HepG2 (cell line): ENCODE results near the gene GP2. TPM values are rescaled to one million over a fixed set of nuclear protein-coding genes. Genes with fewer than 3 reads are reported as not detected.

ENCODE experiments used
- ATAC-seq: fragments of 200-7000 bp; cut with Tn5 transposase; 3 replicates; pipeline ENCODE4 v1.9.1; 2020; ENCODE audit warnings: mild to moderate bottlenecking, moderate library complexity
- BruUV-seq: library from RNA; stranded (reverse); fragments of 400-500 nt; replicated peaks from 2 replicates; lab custom pipeline; 2021; lab: Mats Ljungman, UMichigan
- CTCF ChIA-PET: fragments of 300-600 bp; formaldehyde crosslinking; extraction: SDS; loops from one replicate; lab custom pipeline; 2021; ENCODE audit warnings: low total read pairs, inconsistent platforms, low intra/inter-chr PET ratio; lab: Yijun Ruan, JAX
- POLR2A ChIA-PET: fragments of 350-600 bp; sonication (Branson Sonifier 250); formaldehyde crosslinking; loops from one replicate; lab custom pipeline; 2020; ENCODE audit warnings: antibody characterized with exemption, inconsistent platforms; lab: Yijun Ruan, JAX
- DNase-seq: peaks from one replicate; pipeline ENCODE4 v3.0.0-alpha.2; 2015; ENCODE audit warnings: low spot score
- FAIRE-seq: peaks from 3 replicates; lab custom pipeline; 2011; peaks lifted over from hg19 to GRCh38; lab: Jason Lieb, UNC
- H2AFZ ChIP-seq: one replicate; pipeline ENCODE4 v1.6.1; 2011; ENCODE audit warnings: low read length, inconsistent platforms
- H3K27ac ChIP-seq: fragments of 300-600 bp; 3 replicates; pipeline ENCODE4 v1.8.0; 2011; ENCODE audit warnings: mixed run types, mild to moderate bottlenecking, mixed read lengths, low read length, inconsistent platforms; ENCODE audit not compliant: insufficient read depth; ENCODE audit errors: extremely low read length
- H3K27me3 ChIP-seq, 2 experiments: fragments of 200-600 bp in 1 of 2; 2 replicates in 1 of 2; 3 replicates in 1 of 2; pipeline versions ENCODE4 v1.6.0 to v1.8.0; 2011; ENCODE audit warnings: low read length in 2 of 2, mild to moderate bottlenecking in 2 of 2, moderate library complexity in 2 of 2, inconsistent platforms in 1 of 2; ENCODE audit not compliant: insufficient read depth in 2 of 2, control insufficient read depth in 1 of 2
- H3K36me3 ChIP-seq, 2 experiments: fragments of 200-600 bp in 1 of 2; replicated peaks in 1 of 2; 2 replicates in 1 of 2; 3 replicates in 1 of 2; pipeline versions ENCODE4 v1.5.1 to v1.8.0; 2011; ENCODE audit warnings: low read length in 2 of 2, inconsistent platforms in 1 of 2; ENCODE audit not compliant: insufficient read depth in 2 of 2, control insufficient read depth in 1 of 2
- H3K4me1 ChIP-seq: 2 replicates; pipeline ENCODE4 v1.5.1; 2012; ENCODE audit warnings: low read length, inconsistent platforms; ENCODE audit not compliant: insufficient read depth
- H3K4me2 ChIP-seq: 2 replicates; pipeline ENCODE4 v1.6.0; 2011; ENCODE audit warnings: low read depth, low read length, inconsistent platforms
- H3K4me3 ChIP-seq, 3 experiments: fragments of 200-600 bp in 1 of 3; sonication (generic), shearing (Covaris generic) in 1 of 3; replicated peaks in 1 of 3; 2 replicates each; pipeline ENCODE4 v1.5.1; 2011 to 2016; ENCODE audit warnings: low read length in 3 of 3, inconsistent platforms in 2 of 3, low read depth in 2 of 3, mild to moderate bottlenecking in 2 of 3, control low read depth in 1 of 3, mixed read lengths in 1 of 3; ENCODE audit not compliant: insufficient read depth in 1 of 3
- H3K79me2 ChIP-seq: one replicate; pipeline ENCODE4 v1.6.1; 2011; ENCODE audit warnings: low read length, inconsistent platforms; ENCODE audit not compliant: insufficient read depth
- H3K9ac ChIP-seq: 2 replicates; pipeline ENCODE4 v1.6.0; 2011; ENCODE audit warnings: mild to moderate bottlenecking, low read depth, low read length, inconsistent platforms; ENCODE audit not compliant: insufficient read depth
- H3K9me3 ChIP-seq: 2 replicates; pipeline ENCODE4 v1.5.1; 2012; ENCODE audit warnings: mild to moderate bottlenecking, low read length
- H4K20me1 ChIP-seq: 2 replicates; pipeline ENCODE4 v1.6.0; 2011; ENCODE audit warnings: inconsistent platforms, mild to moderate bottlenecking, low read length, moderate library complexity; ENCODE audit not compliant: insufficient read depth
- HNF1A ChIP-seq, 2 experiments: sonication (generic) in 1 of 2; formaldehyde crosslinking in 1 of 2; IDR thresholded peaks; 2 replicates each; pipeline versions ENCODE4 v1.4.0 to v1.6.1; 2016 to 2020; ENCODE audit warnings: borderline replicate concordance in 1 of 2, low read depth in 1 of 2, mild to moderate bottlenecking in 1 of 2, missing genetic modification reagents in 1 of 2
- HNF4A ChIP-seq: sonication (generic); formaldehyde crosslinking; IDR thresholded peaks from 2 replicates; pipeline ENCODE4 v1.4.0; 2020; ENCODE audit warnings: missing genetic modification reagents
- MAFF ChIP-seq: IDR thresholded peaks from 2 replicates; pipeline ENCODE4 v1.6.1; 2011; ENCODE audit warnings: low read depth, low read length, improper control_type of control experiment
- MAFK ChIP-seq, 2 experiments: IDR thresholded peaks in 1 of 2; conservative IDR thresholded peaks in 1 of 2; 2 replicates each; pipeline ENCODE4 v1.6.1; 2011; ENCODE audit warnings: improper control_type of control experiment in 2 of 2, low read length in 2 of 2
- MTA1 ChIP-seq: sonication (generic); formaldehyde crosslinking; IDR thresholded peaks from 2 replicates; pipeline ENCODE4 v1.4.0; 2020; ENCODE audit warnings: missing genetic modification reagents, mild to moderate bottlenecking, borderline replicate concordance
- PHF5A ChIP-seq: IDR thresholded peaks from one replicate; pipeline ENCODE4 v1.6.1; 2018; ENCODE audit warnings: low read depth, missing genetic modification reagents; ENCODE audit not compliant: unreplicated experiment
- SOX6 ChIP-seq, 2 experiments: fragments of 450-650 bp in 1 of 2; sonication (generic) in 1 of 2; formaldehyde crosslinking in 1 of 2; IDR thresholded peaks; 2 replicates each; pipeline versions ENCODE4 v1.4.0 to v1.6.1; 2017 to 2020; ENCODE audit warnings: antibody characterized with exemption in 1 of 2, mild to moderate bottlenecking in 1 of 2, missing genetic modification reagents in 1 of 2
- SP2 ChIP-seq: sonication (generic); formaldehyde crosslinking; IDR thresholded peaks from 2 replicates; pipeline ENCODE4 v1.5.1; 2020; ENCODE audit warnings: mild to moderate bottlenecking, missing genetic modification reagents
- ZBTB34 ChIP-seq: sonication (generic); formaldehyde crosslinking; IDR thresholded peaks from 2 replicates; pipeline ENCODE4 v1.8.0; 2022; ENCODE audit warnings: mild to moderate bottlenecking, missing genetic modification reagents
- ZBTB43 ChIP-seq: sonication (generic); formaldehyde crosslinking; conservative IDR thresholded peaks from 2 replicates; pipeline ENCODE4 v1.4.0; 2020; ENCODE audit warnings: missing genetic modification reagents
- ZEB1 ChIP-seq: IDR thresholded peaks from 2 replicates; pipeline ENCODE4 v1.6.1; 2012; ENCODE audit warnings: mild to moderate bottlenecking, low read depth, inconsistent platforms; ENCODE audit not compliant: insufficient replicate concordance
- ZFY ChIP-seq: sonication (generic); formaldehyde crosslinking; IDR thresholded peaks from 2 replicates; pipeline ENCODE4 v1.4.0; 2020; ENCODE audit warnings: missing genetic modification reagents
- ZNF180 ChIP-seq: sonication (generic); formaldehyde crosslinking; IDR thresholded peaks from 2 replicates; pipeline ENCODE4 v1.4.0; 2020; ENCODE audit warnings: low read depth, missing genetic modification reagents, borderline replicate concordance
- ZNF24 ChIP-seq: fragments of 450-650 bp; IDR thresholded peaks from 2 replicates; pipeline ENCODE4 v1.6.1; 2017; ENCODE audit warnings: antibody characterized with exemption, mild to moderate bottlenecking
- ZNF30 ChIP-seq: sonication (generic); formaldehyde crosslinking; IDR thresholded peaks from 2 replicates; pipeline ENCODE4 v1.5.0; 2020; ENCODE audit warnings: mild to moderate bottlenecking, missing genetic modification reagents
- ZNF432 ChIP-seq: sonication (generic); formaldehyde crosslinking; IDR thresholded peaks from 2 replicates; pipeline ENCODE4 v1.5.0; 2020; ENCODE audit warnings: missing genetic modification reagents, mild to moderate bottlenecking, borderline replicate concordance
- ZNF740 ChIP-seq: sonication (generic); formaldehyde crosslinking; IDR thresholded peaks from 2 replicates; pipeline ENCODE4 v1.4.0; 2020; ENCODE audit warnings: missing genetic modification reagents
- ZZZ3 ChIP-seq: sonication (generic); formaldehyde crosslinking; IDR thresholded peaks from 2 replicates; pipeline ENCODE4 v1.4.0; 2020; ENCODE audit warnings: missing genetic modification reagents, mild to moderate bottlenecking, borderline replicate concordance
- in situ Hi-C: cut with HindIII; loops from 2 replicates; pipeline ENCODE4 v1.10.0; 2017; ENCODE audit warnings: low pct_unique_long_range_greater_than_20kb; ENCODE audit not compliant: extremely low pct_ligation_motif_present
- intact Hi-C: fragments of 100-400 bp; cut with micrococcal nuclease; formaldehyde crosslinking; loops from one replicate; pipeline ENCODE4 v1.10.0; 2022; ENCODE audit not compliant: unreplicated experiment
- polyA plus RNA-seq, 8 experiments: library from polyadenylated mRNA; depleted of rRNA in 3 of 8; stranded (reverse) in 7 of 8; unstranded in 1 of 8; fragments of >200 nt; fragmentation: Illumina TruSeq in 4 of 8; extraction: Trizol in 4 of 8; gene quantifications; 2 replicates each; pipeline versions ENCODE4 v1.2.1 to v1.2.3, GENCODE V29; 2011 to 2016; ENCODE audit warnings: low read depth in 4 of 8, missing spikeins in 1 of 8, mixed read lengths in 1 of 8; ENCODE audit not compliant: insufficient read depth in 1 of 8
- total RNA-seq, 5 experiments: library from RNA; depleted of rRNA; stranded (reverse); fragments of >200 nt; fragmentation: Illumina TruSeq; extraction: Trizol; gene quantifications; 2 replicates each; pipeline ENCODE4 v1.2.3, GENCODE V29; 2016; ENCODE audit warnings: low read depth in 1 of 5

GP2 gene
- total and polyA plus RNA-seq, 2 of the 13 experiments (the other 11 are each of a cell fraction or from before 2014, with no cell fraction given), result 0.15 to 0.69 TPM

- TF ChIP-seq ZZZ3 (CRISPR knock-in tag), result no peak
- no peak for TF ChIP-seq PHF5A (CRISPR knock-in tag)
- no peak for TF ChIP-seq ZFY (CRISPR knock-in tag)
- TF ChIP-seq HNF4A (CRISPR knock-in tag), result no peak
- no peak for TF ChIP-seq ZNF740
- TF ChIP-seq ZBTB34 (CRISPR knock-in tag), result no peak
- TF ChIP-seq MAFK (conservative IDR thresholded peaks at IDR 0.05 in 1 of 2, IDR thresholded peaks at IDR 0.05 in 1 of 2; ENCODE audit: low read length in 2 of 2), result peak; percentile 75 to 87
- no peak for TF ChIP-seq ZEB1
- no peak for TF ChIP-seq HNF1A (IDR thresholded peaks at IDR 0.05; ENCODE audit: low read depth)
- TF ChIP-seq HNF1A (CRISPR knock-in tag; IDR thresholded peaks at IDR 0.05; ENCODE audit: borderline replicate concordance), result no peak
- TF ChIP-seq ZNF30 (CRISPR knock-in tag), result no peak
- no peak for TF ChIP-seq ZNF24
- no peak for TF ChIP-seq SOX6 (IDR thresholded peaks at IDR 0.05)
- no peak for TF ChIP-seq SOX6 (CRISPR knock-in tag; IDR thresholded peaks at IDR 0.05)
- TF ChIP-seq MAFF, result peak; percentile 72; the same call in 1 of the 2 replicates
- TF ChIP-seq MTA1 (CRISPR knock-in tag), result no peak
- TF ChIP-seq SP2 (CRISPR knock-in tag), result no peak
- no peak for TF ChIP-seq ZNF432 (CRISPR knock-in tag)
- no peak for TF ChIP-seq ZNF180
- TF ChIP-seq ZBTB43 (CRISPR knock-in tag), result no peak
- CTCF ChIA-PET, result no interaction called here
- FAIRE-seq, result no peak
These were observed 6.7 kb downstream of the GP2 start for GRCh38 chr16:20320592-20320991.

More at GRCh38 chr16:20320592-20320991, 6.7 kb downstream of the GP2 start:
- Histone ChIP-seq H3K4me1 (no peaks in the 10 kb centered on the region), H3K9me3 (no peaks in the 10 kb centered on the region), H3K27ac (no peak overlapping the region), H4K20me1 (no peaks in the 10 kb centered on the region), H2AFZ (no peak overlapping the region), H3K36me3 (no peaks in the 10 kb centered on the region), H3K79me2 (no peaks in the 10 kb centered on the region), H3K27me3 (peaks cover 0 to 5% of the 10 kb centered on the region in 2 experiments; a peak in 3 of 5 replicates), H3K4me3 (no peak overlapping the region), H3K9ac (no peak overlapping the region), H3K4me2 (no peak overlapping the region)
- intact Hi-C loops, result no loop called here
- ATAC-seq (no peak), DNase-seq (no peak)
- in situ Hi-C loops, result loop anchor here (25.0 kb wide), 1 partner anchor 733 kb away; no protein-coding TSS in a partner anchor
- no TSS peak for BruUV-seq
- POLR2A ChIA-PET, result no interaction called here
